HepG2 (cell line): ENCODE results near the gene PLEKHH3. TPM values are rescaled to one million over a fixed set of nuclear protein-coding genes. Genes with fewer than 3 reads are reported as not detected.

ENCODE experiments used
- MIER3 ChIP-seq: IDR thresholded peaks from 2 replicates; pipeline ENCODE4 v1.6.1; 2016; ENCODE audit warnings: missing compliant biosample characterization, borderline replicate concordance
- MLLT10 ChIP-seq: sonication (generic); formaldehyde crosslinking; IDR thresholded peaks from 2 replicates; pipeline ENCODE4 v1.4.0; 2020; ENCODE audit warnings: missing genetic modification reagents
- NONO ChIP-seq, 2 experiments: fragments of 450-650 bp in 1 of 2; sonication (generic) in 1 of 2; formaldehyde crosslinking in 1 of 2; IDR thresholded peaks in 1 of 2; conservative IDR thresholded peaks in 1 of 2; 2 replicates each; pipeline versions ENCODE4 v1.6.1 to v1.8.0; 2017 to 2022; ENCODE audit warnings: mild to moderate bottlenecking in 1 of 2, missing genetic modification reagents in 1 of 2, moderate library complexity in 1 of 2
- PBX3 ChIP-seq: sonication (generic); formaldehyde crosslinking; IDR thresholded peaks from 2 replicates; pipeline ENCODE4 v1.8.1; 2023; ENCODE audit warnings: missing genetic modification reagents, inconsistent platforms, borderline replicate concordance
- RBFOX2 ChIP-seq: fragments of 200-400 bp; formaldehyde crosslinking; IDR thresholded peaks from 2 replicates; pipeline ENCODE4 v1.6.1; 2017; ENCODE audit warnings: low read depth, mild to moderate bottlenecking, low read length
- SALL2 ChIP-seq: sonication (generic); formaldehyde crosslinking; IDR thresholded peaks from 2 replicates; pipeline ENCODE4 v1.8.1; 2023; ENCODE audit warnings: mild to moderate bottlenecking, missing genetic modification reagents, inconsistent platforms
- ZBTB20 ChIP-seq: sonication (generic); formaldehyde crosslinking; IDR thresholded peaks from 2 replicates; pipeline ENCODE4 v1.8.1; 2023; ENCODE audit warnings: missing genetic modification reagents, low read depth, mild to moderate bottlenecking, borderline replicate concordance
- ZBTB42 ChIP-seq: sonication (generic); formaldehyde crosslinking; IDR thresholded peaks from 2 replicates; pipeline ENCODE4 v1.5.0; 2020; ENCODE audit warnings: mild to moderate bottlenecking, missing genetic modification reagents
- ZKSCAN5 ChIP-seq: sonication (generic); formaldehyde crosslinking; IDR thresholded peaks from 2 replicates; pipeline ENCODE4 v1.5.1; 2020; ENCODE audit warnings: mild to moderate bottlenecking, missing genetic modification reagents
- ZNF644 ChIP-seq: IDR thresholded peaks from 2 replicates; pipeline ENCODE4 v1.6.1; 2016; ENCODE audit warnings: low read depth
- ZNF646 ChIP-seq: sonication (generic); formaldehyde crosslinking; IDR thresholded peaks from 2 replicates; pipeline ENCODE4 v1.9.0; 2021; ENCODE audit warnings: mild to moderate bottlenecking, missing genetic modification reagents
- ZNF746 ChIP-seq: sonication (generic); formaldehyde crosslinking; IDR thresholded peaks from 2 replicates; pipeline ENCODE4 v1.8.0; 2022; ENCODE audit warnings: mild to moderate bottlenecking, missing genetic modification reagents
- polyA plus RNA-seq, 8 experiments: library from polyadenylated mRNA; depleted of rRNA in 3 of 8; stranded (reverse) in 7 of 8; unstranded in 1 of 8; fragments of >200 nt; fragmentation: Illumina TruSeq in 4 of 8; extraction: Trizol in 4 of 8; gene quantifications; 2 replicates each; pipeline versions ENCODE4 v1.2.1 to v1.2.3, GENCODE V29; 2011 to 2016; ENCODE audit warnings: low read depth in 4 of 8, missing spikeins in 1 of 8, mixed read lengths in 1 of 8; ENCODE audit not compliant: insufficient read depth in 1 of 8
- total RNA-seq, 5 experiments: library from RNA; depleted of rRNA; stranded (reverse); fragments of >200 nt; fragmentation: Illumina TruSeq; extraction: Trizol; gene quantifications; 2 replicates each; pipeline ENCODE4 v1.2.3, GENCODE V29; 2016; ENCODE audit warnings: low read depth in 1 of 5
- TF ChIP-seq, protein P1 (sequence below): sonication (generic); formaldehyde crosslinking; IDR thresholded peaks from 2 replicates; pipeline ENCODE4 v1.4.0; 2020; ENCODE audit warnings: mild to moderate bottlenecking, missing genetic modification reagents

The PLEKHH3 gene
- total and polyA plus RNA-seq, 2 of the 13 experiments (the other 11 are each of a cell fraction or from before 2014, with no cell fraction given): 6.0 to 19.9 TPM

DNA sequence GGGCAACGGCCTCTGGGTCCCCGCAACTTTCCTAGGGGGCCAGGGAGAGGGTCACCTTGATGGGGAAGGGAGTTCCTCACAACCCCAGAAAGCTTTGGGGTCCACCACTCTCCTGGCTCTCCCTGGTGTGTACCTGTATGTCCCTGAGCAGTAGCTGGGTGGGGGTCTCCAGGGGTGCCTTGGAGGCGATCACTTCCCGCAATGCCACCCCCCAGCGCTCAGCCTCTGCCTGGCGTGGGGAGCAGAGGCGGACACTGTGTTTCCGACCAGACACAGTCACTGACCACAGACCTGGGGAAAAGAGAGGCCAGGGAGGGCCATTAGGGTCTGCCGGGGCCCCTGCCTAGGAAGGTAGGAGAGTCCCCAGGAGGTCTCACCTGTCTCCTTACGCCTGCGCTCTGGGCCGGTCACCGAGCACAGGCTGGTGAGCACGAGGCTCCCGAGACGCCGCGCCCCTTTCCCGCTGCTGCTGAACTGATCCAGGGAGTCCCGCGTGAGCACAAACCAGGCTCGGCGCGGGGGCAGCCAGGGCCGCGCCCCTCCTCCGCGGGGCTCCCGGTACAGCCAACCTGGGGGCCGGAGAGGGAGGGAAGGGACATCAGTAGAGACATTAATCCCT lies 3.4 kb downstream of the PLEKHH3 start (continued):
- TF ChIP-seq, protein P1, sequence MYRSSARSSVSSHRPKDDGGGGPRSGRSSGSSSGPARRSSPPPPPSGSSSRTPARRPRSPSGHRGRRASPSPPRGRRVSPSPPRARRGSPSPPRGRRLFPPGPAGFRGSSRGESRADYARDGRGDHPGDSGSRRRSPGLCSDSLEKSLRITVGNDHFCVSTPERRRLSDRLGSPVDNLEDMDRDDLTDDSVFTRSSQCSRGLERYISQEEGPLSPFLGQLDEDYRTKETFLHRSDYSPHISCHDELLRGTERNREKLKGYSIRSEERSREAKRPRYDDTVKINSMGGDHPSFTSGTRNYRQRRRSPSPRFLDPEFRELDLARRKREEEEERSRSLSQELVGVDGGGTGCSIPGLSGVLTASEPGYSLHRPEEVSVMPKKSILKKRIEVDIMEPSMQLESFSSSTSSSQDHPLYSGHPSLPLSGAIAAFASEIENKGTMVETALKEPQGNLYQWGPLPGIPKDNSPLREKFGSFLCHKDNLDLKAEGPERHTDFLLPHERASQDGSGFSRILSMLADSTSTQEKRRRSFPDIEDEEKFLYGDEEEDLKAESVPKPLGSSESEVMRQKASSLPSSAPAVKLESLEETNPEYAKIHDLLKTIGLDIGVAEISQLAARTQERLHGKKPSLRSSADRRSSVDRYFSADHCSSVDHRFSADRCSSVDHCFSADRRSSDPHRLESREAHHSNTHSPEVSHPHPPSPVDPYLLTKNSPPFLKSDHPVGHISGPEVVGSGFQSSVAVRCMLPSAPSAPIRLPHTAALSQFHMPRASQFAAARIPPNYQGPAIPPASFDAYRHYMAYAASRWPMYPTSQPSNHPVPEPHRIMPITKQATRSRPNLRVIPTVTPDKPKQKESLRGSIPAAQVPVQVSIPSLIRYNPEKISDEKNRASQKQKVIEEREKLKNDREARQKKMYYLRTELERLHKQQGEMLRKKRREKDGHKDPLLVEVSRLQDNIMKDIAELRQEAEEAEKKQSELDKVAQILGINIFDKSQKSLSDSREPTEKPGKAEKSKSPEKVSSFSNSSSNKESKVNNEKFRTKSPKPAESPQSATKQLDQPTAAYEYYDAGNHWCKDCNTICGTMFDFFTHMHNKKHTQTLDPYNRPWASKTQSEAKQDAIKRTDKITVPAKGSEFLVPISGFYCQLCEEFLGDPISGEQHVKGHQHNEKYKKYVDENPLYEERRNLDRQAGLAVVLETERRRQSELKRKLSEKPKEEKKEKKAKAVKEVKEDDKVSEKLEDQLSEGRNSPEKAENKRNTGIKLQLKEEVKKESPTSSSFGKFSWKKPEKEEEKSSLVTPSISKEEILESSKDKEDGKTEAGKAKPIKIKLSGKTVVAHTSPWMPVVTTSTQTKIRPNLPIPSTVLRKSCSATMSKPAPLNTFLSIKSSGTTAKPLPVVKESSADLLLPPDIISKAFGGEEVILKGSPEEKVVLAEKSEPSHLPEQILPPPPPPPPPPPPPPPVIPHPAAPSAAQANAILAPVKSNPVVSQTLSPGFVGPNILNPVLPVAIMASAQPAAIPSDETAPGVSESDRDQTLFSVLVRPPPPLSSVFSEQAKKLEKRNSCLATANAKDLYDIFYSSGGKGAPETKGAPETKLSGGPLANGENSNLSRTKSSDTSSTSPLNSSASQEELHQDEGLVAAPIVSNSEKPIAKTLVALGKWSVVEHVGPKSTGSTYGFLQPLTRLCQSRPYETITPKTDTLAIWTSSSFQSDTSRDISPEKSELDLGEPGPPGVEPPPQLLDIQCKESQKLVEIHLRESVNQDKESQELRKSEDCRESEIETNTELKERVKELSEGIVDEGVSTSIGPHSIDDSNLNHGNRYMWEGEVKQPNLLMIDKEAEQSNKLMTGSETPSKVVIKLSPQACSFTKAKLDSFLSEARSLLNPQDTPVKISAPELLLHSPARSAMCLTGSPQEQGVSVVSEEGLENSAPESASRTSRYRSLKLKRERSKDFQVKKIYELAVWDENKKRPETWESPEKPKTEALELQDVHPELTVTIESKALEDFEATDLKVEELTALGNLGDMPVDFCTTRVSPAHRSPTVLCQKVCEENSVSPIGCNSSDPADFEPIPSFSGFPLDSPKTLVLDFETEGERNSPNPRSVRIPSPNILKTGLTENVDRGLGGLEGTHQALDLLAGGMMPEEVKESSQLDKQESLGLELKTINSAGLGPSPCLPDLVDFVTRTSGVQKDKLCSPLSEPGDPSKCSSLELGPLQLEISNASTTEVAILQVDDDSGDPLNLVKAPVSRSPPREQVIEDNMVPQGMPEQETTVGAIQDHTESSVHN (CRISPR knock-in tag): no peak
- TF ChIP-seq ZBTB20 (CRISPR knock-in tag) (no peak), ZKSCAN5 (CRISPR knock-in tag) (no peak), ZBTB42 (CRISPR knock-in tag) (no peak), MIER3 (CRISPR knock-in tag) (no peak), SALL2 (CRISPR knock-in tag) (0 out of 2 replicates have a peak, but pooled peaks have one; percentile 47), PBX3 (CRISPR knock-in tag) (no peak), RBFOX2 (0 out of 2 replicates have a peak, but pooled peaks have one; percentile 31), NONO (IDR thresholded peaks at IDR 0.05) (no peak), NONO (CRISPR knock-in tag; conservative IDR thresholded peaks at IDR 0.05) (0 out of 2 replicates have a peak, but pooled peaks have one; percentile 18), ZNF746 (CRISPR knock-in tag) (no peak), ZNF644 (CRISPR knock-in tag) (no peak), MLLT10 (no peak), ZNF646 (no peak)
